GM23338 (cell line): ENCODE data around the gene SLC17A8.

ENCODE experiments used
- EZH2 ChIP-seq: fragments of 200-600 bp; sonication (generic); IDR thresholded peaks from one replicate; pipeline ENCODE4 v1.8.0; 2017; ENCODE audit warnings: antibody characterized with exemption, mild to moderate bottlenecking, low read depth; ENCODE audit not compliant: unreplicated experiment
- EZH2phosphoT487 ChIP-seq: fragments of 200-600 bp; sonication (generic); IDR thresholded peaks from one replicate; pipeline ENCODE4 v1.8.1; 2018; ENCODE audit warnings: antibody characterized with exemption; ENCODE audit not compliant: unreplicated experiment
- NANOG ChIP-seq: IDR thresholded peaks from 2 replicates; pipeline ENCODE4 v1.6.1; 2016; ENCODE audit warnings: antibody characterized with exemption, borderline replicate concordance
- POLR2AphosphoS5 ChIP-seq: IDR thresholded peaks from 2 replicates; pipeline ENCODE4 v1.6.1; 2016; ENCODE audit warnings: antibody characterized with exemption, low read depth
- ZNF331 ChIP-seq: fragments of 250-450 bp; sonication (Bioruptor Pico); IDR thresholded peaks from 2 replicates; pipeline ENCODE4 v1.5.0; 2020; ENCODE audit warnings: low read depth, mild to moderate bottlenecking, moderate library complexity
- TF ChIP-seq, protein P1 (sequence below), 2 experiments: fragments of 200-600 bp in 1 of 2; sonication (generic) in 1 of 2; conservative IDR thresholded peaks; 2 replicates each; pipeline versions ENCODE4 v1.5.1 to v1.6.1; 2016 to 2017; ENCODE audit warnings: antibody characterized with exemption in 2 of 2, low read depth in 2 of 2, mild to moderate bottlenecking in 2 of 2, moderate library complexity in 1 of 2
- TF ChIP-seq, protein P2 (sequence below): IDR thresholded peaks from one replicate; pipeline ENCODE4 v1.6.1; 2018; ENCODE audit warnings: antibody characterized with exemption; ENCODE audit not compliant: unreplicated experiment
- TF ChIP-seq, protein P3 (sequence below): IDR thresholded peaks from 2 replicates; pipeline ENCODE4 v1.6.1; 2016; ENCODE audit warnings: antibody characterized with exemption

- TF ChIP-seq, protein P1, sequence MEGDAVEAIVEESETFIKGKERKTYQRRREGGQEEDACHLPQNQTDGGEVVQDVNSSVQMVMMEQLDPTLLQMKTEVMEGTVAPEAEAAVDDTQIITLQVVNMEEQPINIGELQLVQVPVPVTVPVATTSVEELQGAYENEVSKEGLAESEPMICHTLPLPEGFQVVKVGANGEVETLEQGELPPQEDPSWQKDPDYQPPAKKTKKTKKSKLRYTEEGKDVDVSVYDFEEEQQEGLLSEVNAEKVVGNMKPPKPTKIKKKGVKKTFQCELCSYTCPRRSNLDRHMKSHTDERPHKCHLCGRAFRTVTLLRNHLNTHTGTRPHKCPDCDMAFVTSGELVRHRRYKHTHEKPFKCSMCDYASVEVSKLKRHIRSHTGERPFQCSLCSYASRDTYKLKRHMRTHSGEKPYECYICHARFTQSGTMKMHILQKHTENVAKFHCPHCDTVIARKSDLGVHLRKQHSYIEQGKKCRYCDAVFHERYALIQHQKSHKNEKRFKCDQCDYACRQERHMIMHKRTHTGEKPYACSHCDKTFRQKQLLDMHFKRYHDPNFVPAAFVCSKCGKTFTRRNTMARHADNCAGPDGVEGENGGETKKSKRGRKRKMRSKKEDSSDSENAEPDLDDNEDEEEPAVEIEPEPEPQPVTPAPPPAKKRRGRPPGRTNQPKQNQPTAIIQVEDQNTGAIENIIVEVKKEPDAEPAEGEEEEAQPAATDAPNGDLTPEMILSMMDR (conservative IDR thresholded peaks at IDR 0.05; ENCODE audit: low read depth in 2 of 2), result no peak
- TF ChIP-seq, protein P2, sequence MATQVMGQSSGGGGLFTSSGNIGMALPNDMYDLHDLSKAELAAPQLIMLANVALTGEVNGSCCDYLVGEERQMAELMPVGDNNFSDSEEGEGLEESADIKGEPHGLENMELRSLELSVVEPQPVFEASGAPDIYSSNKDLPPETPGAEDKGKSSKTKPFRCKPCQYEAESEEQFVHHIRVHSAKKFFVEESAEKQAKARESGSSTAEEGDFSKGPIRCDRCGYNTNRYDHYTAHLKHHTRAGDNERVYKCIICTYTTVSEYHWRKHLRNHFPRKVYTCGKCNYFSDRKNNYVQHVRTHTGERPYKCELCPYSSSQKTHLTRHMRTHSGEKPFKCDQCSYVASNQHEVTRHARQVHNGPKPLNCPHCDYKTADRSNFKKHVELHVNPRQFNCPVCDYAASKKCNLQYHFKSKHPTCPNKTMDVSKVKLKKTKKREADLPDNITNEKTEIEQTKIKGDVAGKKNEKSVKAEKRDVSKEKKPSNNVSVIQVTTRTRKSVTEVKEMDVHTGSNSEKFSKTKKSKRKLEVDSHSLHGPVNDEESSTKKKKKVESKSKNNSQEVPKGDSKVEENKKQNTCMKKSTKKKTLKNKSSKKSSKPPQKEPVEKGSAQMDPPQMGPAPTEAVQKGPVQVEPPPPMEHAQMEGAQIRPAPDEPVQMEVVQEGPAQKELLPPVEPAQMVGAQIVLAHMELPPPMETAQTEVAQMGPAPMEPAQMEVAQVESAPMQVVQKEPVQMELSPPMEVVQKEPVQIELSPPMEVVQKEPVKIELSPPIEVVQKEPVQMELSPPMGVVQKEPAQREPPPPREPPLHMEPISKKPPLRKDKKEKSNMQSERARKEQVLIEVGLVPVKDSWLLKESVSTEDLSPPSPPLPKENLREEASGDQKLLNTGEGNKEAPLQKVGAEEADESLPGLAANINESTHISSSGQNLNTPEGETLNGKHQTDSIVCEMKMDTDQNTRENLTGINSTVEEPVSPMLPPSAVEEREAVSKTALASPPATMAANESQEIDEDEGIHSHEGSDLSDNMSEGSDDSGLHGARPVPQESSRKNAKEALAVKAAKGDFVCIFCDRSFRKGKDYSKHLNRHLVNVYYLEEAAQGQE, result no peak
- TF ChIP-seq POLR2AphosphoS5 (no peak), EZH2phosphoT487 (no peak), NANOG (no peak), EZH2 (no peak), ZNF331 (CRISPR knock-in tag) (no peak)
- TF ChIP-seq, protein P3, sequence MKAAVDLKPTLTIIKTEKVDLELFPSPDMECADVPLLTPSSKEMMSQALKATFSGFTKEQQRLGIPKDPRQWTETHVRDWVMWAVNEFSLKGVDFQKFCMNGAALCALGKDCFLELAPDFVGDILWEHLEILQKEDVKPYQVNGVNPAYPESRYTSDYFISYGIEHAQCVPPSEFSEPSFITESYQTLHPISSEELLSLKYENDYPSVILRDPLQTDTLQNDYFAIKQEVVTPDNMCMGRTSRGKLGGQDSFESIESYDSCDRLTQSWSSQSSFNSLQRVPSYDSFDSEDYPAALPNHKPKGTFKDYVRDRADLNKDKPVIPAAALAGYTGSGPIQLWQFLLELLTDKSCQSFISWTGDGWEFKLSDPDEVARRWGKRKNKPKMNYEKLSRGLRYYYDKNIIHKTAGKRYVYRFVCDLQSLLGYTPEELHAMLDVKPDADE, result no peak
Measured at GRCh38 chr12:100376161-100376560, 19.3 kb downstream of the SLC17A8 start.
